Measurements from ENCODE around the gene COX6A2.

DNA sequence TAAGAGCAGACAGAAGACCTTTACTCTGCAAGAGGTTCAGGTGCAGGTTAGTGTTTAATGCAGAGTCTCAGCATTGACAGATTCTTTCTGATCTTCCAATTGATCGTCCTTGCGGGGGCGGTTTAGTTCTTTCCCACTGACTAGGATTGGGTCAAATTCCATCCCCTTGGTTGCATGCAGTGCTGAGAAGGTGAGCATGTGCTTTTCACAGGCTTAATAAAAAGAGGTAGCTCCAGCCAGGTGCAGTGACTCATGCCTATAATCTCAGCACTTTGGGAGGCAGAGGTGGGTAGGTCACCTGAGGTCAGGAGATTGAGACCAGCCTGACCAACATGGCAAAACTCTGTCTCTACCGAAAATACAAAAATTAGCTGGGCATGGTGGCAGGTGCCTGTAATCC, 42.5 kb downstream of the COX6A2 start:
- TF ChIP-seq, protein P1, sequence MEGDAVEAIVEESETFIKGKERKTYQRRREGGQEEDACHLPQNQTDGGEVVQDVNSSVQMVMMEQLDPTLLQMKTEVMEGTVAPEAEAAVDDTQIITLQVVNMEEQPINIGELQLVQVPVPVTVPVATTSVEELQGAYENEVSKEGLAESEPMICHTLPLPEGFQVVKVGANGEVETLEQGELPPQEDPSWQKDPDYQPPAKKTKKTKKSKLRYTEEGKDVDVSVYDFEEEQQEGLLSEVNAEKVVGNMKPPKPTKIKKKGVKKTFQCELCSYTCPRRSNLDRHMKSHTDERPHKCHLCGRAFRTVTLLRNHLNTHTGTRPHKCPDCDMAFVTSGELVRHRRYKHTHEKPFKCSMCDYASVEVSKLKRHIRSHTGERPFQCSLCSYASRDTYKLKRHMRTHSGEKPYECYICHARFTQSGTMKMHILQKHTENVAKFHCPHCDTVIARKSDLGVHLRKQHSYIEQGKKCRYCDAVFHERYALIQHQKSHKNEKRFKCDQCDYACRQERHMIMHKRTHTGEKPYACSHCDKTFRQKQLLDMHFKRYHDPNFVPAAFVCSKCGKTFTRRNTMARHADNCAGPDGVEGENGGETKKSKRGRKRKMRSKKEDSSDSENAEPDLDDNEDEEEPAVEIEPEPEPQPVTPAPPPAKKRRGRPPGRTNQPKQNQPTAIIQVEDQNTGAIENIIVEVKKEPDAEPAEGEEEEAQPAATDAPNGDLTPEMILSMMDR (IDR thresholded peaks at IDR 0.05) = no peak
- TF ChIP-seq POLR2AphosphoS5 (IDR thresholded peaks at IDR 0.05) (no peak), POLR2A (IDR thresholded peaks at IDR 0.05) (no peak), EP300 (IDR thresholded peaks at IDR 0.05) (no peak)
